Caco-2 (cell line): ENCODE results near the gene ATXN10. TPM values are rescaled to one million over a fixed set of nuclear protein-coding genes. Genes with fewer than 3 reads are reported as not detected.

ENCODE experiments used
- BruUV-seq: library from RNA; stranded (reverse); fragments of 400-500 nt; replicated peaks from 2 replicates; lab custom pipeline; 2021; lab: Mats Ljungman, UMichigan
- CTCF ChIA-PET: fragments of 300-600 bp; sonication (Branson Sonifier 250); formaldehyde crosslinking; loops from one replicate; lab custom pipeline; 2022; ENCODE audit warnings: antibody characterized with exemption; lab: Charles Lee
- POLR2A ChIA-PET: fragments of 300-600 bp; sonication (Branson Sonifier 250); formaldehyde crosslinking; loops from one replicate; lab custom pipeline; 2022; ENCODE audit warnings: antibody characterized with exemption; lab: Charles Lee
- DNase-seq, 2 experiments: peaks; one replicate each; pipeline versions ENCODE4 v3.0.0 to v3.0.0-alpha.2; 2020 to 2022
- H3K27me3 ChIP-seq: replicated peaks from 2 replicates; pipeline ENCODE4 v1.6.0; 2011; ENCODE audit warnings: low read length; ENCODE audit not compliant: control insufficient read depth, insufficient read depth
- H3K36me3 ChIP-seq: 2 replicates; pipeline ENCODE4 v1.5.1; 2011; ENCODE audit warnings: low read length; ENCODE audit not compliant: control insufficient read depth, insufficient read depth
- H3K4me1 ChIP-seq: fragments of 250-450 bp; sonication (Bioruptor Pico); 2 replicates; pipeline ENCODE4 v1.5.1; 2020; ENCODE audit warnings: mild to moderate bottlenecking
- H3K4me3 ChIP-seq: 2 replicates; pipeline ENCODE4 v1.5.1; 2011; ENCODE audit warnings: low read depth, mild to moderate bottlenecking, control low read depth, low read length
- H3K9me3 ChIP-seq: fragments of 250-450 bp; sonication (Bioruptor Pico); 2 replicates; pipeline ENCODE4 v1.5.1; 2020; ENCODE audit warnings: mild to moderate bottlenecking, moderate library complexity
- H3K27ac Mint-ChIP-seq: one replicate; pipeline ENCODE4 v1.8.0; 2022; ENCODE audit warnings: mixed read lengths; ENCODE audit not compliant: unreplicated experiment
- H3K27me3 Mint-ChIP-seq: one replicate; pipeline ENCODE4 v1.8.0; 2022; ENCODE audit warnings: mixed read lengths; ENCODE audit not compliant: insufficient read depth, unreplicated experiment
- H3K36me3 Mint-ChIP-seq: one replicate; pipeline ENCODE4 v1.8.0; 2022; ENCODE audit warnings: mild to moderate bottlenecking, mixed read lengths; ENCODE audit not compliant: insufficient read depth, unreplicated experiment
- H3K4me1 Mint-ChIP-seq: one replicate; pipeline ENCODE4 v1.8.0; 2022; ENCODE audit warnings: low read depth, mixed read lengths; ENCODE audit not compliant: unreplicated experiment
- H3K4me3 Mint-ChIP-seq: one replicate; pipeline ENCODE4 v1.8.0; 2022; ENCODE audit warnings: mild to moderate bottlenecking, moderate library complexity, mixed read lengths; ENCODE audit not compliant: unreplicated experiment
- H3K9me3 Mint-ChIP-seq: one replicate; pipeline ENCODE4 v1.8.0; 2022; ENCODE audit warnings: mixed read lengths; ENCODE audit not compliant: unreplicated experiment
- intact Hi-C: fragments of 100-400 bp; cut with micrococcal nuclease; formaldehyde crosslinking; loops from one replicate; pipeline ENCODE4 v1.10.0; 2022; ENCODE audit not compliant: unreplicated experiment
- total RNA-seq: library from RNA; stranded (reverse); gene quantifications from 2 replicates; pipeline ENCODE4 v1.2.3, GENCODE V29; 2022
- TF ChIP-seq, protein P1 (sequence below), 2 experiments: fragments of 200-600 bp in 1 of 2; IDR thresholded peaks; 1 replicate in 1 of 2; 2 replicates in 1 of 2; pipeline versions ENCODE4 v1.5.1 to v1.8.0; 2011 to 2022; ENCODE audit warnings: antibody characterized with exemption in 1 of 2, control low read depth in 1 of 2, inconsistent platforms in 1 of 2, low read depth in 1 of 2, low read length in 1 of 2, mild to moderate bottlenecking in 1 of 2, moderate library complexity in 1 of 2; ENCODE audit not compliant: insufficient read depth in 1 of 2, severe bottlenecking in 1 of 2, unreplicated experiment in 1 of 2

Gene ATXN10
- total RNA-seq, 1 experiment from 2014 or later = 155 TPM

DNA sequence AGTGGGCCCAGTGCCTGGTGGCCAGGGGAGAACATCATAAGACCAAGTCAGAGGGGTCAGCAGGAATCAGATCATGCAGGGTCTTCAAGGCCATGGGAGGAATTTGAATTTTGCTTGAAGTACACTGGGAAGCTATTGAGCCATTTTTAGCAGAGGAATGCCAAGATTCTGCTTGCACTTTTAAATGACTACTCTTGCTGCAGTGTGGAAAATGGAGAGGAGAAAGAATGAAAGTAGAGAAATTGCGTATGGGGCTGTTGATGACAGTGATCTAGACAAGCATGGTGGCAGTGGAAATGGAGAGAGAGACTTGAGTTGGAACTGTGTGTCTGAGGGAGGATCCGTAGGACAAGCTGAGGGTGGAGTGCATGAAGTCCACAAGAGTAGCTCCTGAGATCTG, 177.3 kb downstream of the ATXN10 start:
- no peak overlapping the region for H3K4me3 Mint-ChIP-seq
- no peaks in the 10 kb centered on the region for H3K4me1 ChIP-seq
- H3K9me3 ChIP-seq = peaks cover 7% of the 10 kb centered on the region; the same call in 1 of the 2 replicates
- DNase-seq = no peak
- intact Hi-C loops = no loop called here
- H3K36me3 Mint-ChIP-seq = peaks cover 59% of the 10 kb centered on the region
- no TSS peak for BruUV-seq
- no peaks in the 10 kb centered on the region for H3K27me3 Mint-ChIP-seq
- H3K36me3 ChIP-seq = no peaks in the 10 kb centered on the region; the same call in 1 of the 2 replicates
- no peaks in the 10 kb centered on the region for H3K4me1 Mint-ChIP-seq
- no peak overlapping the region for H3K4me3 ChIP-seq
- peaks cover 23% of the 10 kb centered on the region for H3K9me3 Mint-ChIP-seq
- no peaks in the 10 kb centered on the region for H3K27me3 ChIP-seq
- H3K27ac Mint-ChIP-seq = no peak overlapping the region
- CTCF ChIA-PET = no interaction called here
- TF ChIP-seq, protein P1, sequence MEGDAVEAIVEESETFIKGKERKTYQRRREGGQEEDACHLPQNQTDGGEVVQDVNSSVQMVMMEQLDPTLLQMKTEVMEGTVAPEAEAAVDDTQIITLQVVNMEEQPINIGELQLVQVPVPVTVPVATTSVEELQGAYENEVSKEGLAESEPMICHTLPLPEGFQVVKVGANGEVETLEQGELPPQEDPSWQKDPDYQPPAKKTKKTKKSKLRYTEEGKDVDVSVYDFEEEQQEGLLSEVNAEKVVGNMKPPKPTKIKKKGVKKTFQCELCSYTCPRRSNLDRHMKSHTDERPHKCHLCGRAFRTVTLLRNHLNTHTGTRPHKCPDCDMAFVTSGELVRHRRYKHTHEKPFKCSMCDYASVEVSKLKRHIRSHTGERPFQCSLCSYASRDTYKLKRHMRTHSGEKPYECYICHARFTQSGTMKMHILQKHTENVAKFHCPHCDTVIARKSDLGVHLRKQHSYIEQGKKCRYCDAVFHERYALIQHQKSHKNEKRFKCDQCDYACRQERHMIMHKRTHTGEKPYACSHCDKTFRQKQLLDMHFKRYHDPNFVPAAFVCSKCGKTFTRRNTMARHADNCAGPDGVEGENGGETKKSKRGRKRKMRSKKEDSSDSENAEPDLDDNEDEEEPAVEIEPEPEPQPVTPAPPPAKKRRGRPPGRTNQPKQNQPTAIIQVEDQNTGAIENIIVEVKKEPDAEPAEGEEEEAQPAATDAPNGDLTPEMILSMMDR (IDR thresholded peaks at IDR 0.05; ENCODE audit: insufficient read depth in 1 of 2, low read depth in 1 of 2, low read length in 1 of 2, severe bottlenecking in 1 of 2, unreplicated experiment in 1 of 2) = no peak
- POLR2A ChIA-PET = no interaction called here

DNA sequence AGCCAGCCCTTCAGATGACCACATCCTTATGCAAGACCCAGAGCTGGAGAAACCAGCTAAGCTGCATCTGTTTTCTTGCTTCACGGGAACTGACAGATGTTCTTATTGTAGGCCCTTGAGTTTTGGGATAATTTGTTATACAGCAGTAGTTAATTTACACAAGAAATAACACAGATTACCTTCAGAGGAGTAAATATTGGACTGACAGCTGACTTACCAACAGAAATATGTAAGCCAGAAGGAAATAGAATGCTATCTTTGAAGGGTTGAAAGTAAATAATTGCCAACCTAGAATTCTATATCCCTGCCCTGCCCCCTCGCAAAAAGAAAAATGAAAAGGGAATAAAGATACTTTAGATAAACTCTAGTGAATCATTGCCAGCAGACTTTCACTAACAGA, 181.2 kb downstream of the ATXN10 start:
- no peaks in the 10 kb centered on the region for H3K4me1 ChIP-seq
- no TSS peak for BruUV-seq

DNA sequence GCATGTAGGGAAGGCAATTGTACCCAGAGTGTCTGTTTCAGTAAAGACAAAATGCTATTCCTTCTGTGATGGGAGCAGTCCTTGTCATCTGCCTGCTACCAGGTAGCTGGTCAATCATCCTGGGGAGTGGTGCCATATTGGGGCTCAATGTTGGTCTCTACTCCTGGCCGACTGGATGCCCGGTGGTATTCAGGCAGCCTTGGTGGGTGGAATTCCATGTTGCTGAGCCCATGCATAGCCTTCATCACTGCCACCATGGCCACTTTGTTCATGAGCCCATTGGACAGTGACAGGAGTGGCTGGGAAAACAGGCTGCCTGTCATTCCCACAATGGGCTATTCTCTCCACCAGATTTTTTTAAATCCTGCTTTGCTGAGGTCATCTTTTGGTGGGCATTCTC, 184.3 kb downstream of the ATXN10 start:
- H3K4me3 ChIP-seq = no peak overlapping the region
- H3K27me3 ChIP-seq = no peaks in the 10 kb centered on the region
- TF ChIP-seq, protein P1 (IDR thresholded peaks at IDR 0.05; ENCODE audit: insufficient read depth in 1 of 2, low read depth in 1 of 2, low read length in 1 of 2, severe bottlenecking in 1 of 2, unreplicated experiment in 1 of 2) = no peak
- no peak for DNase-seq
- H3K4me1 ChIP-seq = no peaks in the 10 kb centered on the region
- ChIA-PET CTCF (no interaction called here), POLR2A (no interaction called here)
- peaks cover 14% of the 10 kb centered on the region for H3K9me3 Mint-ChIP-seq
- H3K36me3 ChIP-seq = no peaks in the 10 kb centered on the region
- BruUV-seq = no TSS peak
- H3K27ac Mint-ChIP-seq = no peak overlapping the region
- H3K4me3 Mint-ChIP-seq = no peak overlapping the region
- no peaks in the 10 kb centered on the region for H3K4me1 Mint-ChIP-seq
- H3K9me3 ChIP-seq = peaks cover 7% of the 10 kb centered on the region; the same call in 1 of the 2 replicates
- no peaks in the 10 kb centered on the region for H3K27me3 Mint-ChIP-seq
- intact Hi-C loops = no loop called here
- H3K36me3 Mint-ChIP-seq = peaks cover 29% of the 10 kb centered on the region

More for the DNA sequence above, 181.2 kb downstream of the ATXN10 start:
- POLR2A ChIA-PET = interaction anchor here (0.7 kb wide), 1 partner anchor 17 kb away, joined by 3 read pairs; no protein-coding TSS in a partner anchor
- Mint-ChIP-seq H3K27me3 (no peaks in the 10 kb centered on the region), H3K27ac (no peak overlapping the region), H3K4me3 (no peak overlapping the region), H3K9me3 (peaks cover 23% of the 10 kb centered on the region), H3K4me1 (no peaks in the 10 kb centered on the region), H3K36me3 (peaks cover 45% of the 10 kb centered on the region)
- DNase-seq = no peak
- no peaks in the 10 kb centered on the region; the same call in 1 of the 2 replicates for H3K36me3 ChIP-seq
- TF ChIP-seq, protein P1 (IDR thresholded peaks at IDR 0.05; ENCODE audit: insufficient read depth in 1 of 2, low read depth in 1 of 2, low read length in 1 of 2, severe bottlenecking in 1 of 2, unreplicated experiment in 1 of 2) = no peak
- CTCF ChIA-PET = no interaction called here
- no peaks in the 10 kb centered on the region for H3K27me3 ChIP-seq
- intact Hi-C loops = no loop called here
- peaks cover 7% of the 10 kb centered on the region; the same call in 1 of the 2 replicates for H3K9me3 ChIP-seq
- no peak overlapping the region for H3K4me3 ChIP-seq
